Measurements from ENCODE around the gene ZNF827. TPM values are rescaled to one million over a fixed set of nuclear protein-coding genes. Genes with fewer than 3 reads are reported as not detected.

ZNF827 gene
- total and polyA plus RNA-seq, 2 of the 8 experiments (the other 6 are each of a cell fraction or from before 2014, with no cell fraction given): 25.3 to 26.2 TPM

GRCh38 chr4:145863191-145863590, 75.4 kb downstream of the ZNF827 start:
- POLR2A ChIA-PET (ENCODE audit: partially characterized antibody): no interaction called here
- peaks cover 0 to 10% (median 3%) of the 10 kb centered on the region in 4 experiments; a peak in 3 of 8 replicates for H3K36me3 ChIP-seq (ENCODE audit: control insufficient read depth in 2 of 4, insufficient read depth in 4 of 4, low read length in 3 of 4)
- TF ChIP-seq RXRA (IDR thresholded peaks at IDR 0.05; ENCODE audit: insufficient read depth, low read depth, low read length) (no peak), CBX5 (IDR thresholded peaks at IDR 0.05; ENCODE audit: low read depth, low read length) (no peak), RFX5 (IDR thresholded peaks at IDR 0.05; ENCODE audit: borderline replicate concordance, low read depth, low read length) (no peak), JUND (IDR thresholded peaks at IDR 0.05; ENCODE audit: low read length) (no peak), PHF8 (conservative IDR thresholded peaks at IDR 0.05; ENCODE audit: low read depth, low read length) (no peak), KDM4A (IDR thresholded peaks at IDR 0.05; ENCODE audit: low read depth, low read length, severe bottlenecking) (no peak), GABPA (IDR thresholded peaks at IDR 0.05; ENCODE audit: borderline replicate concordance, insufficient read depth, low read length) (no peak), SP2 (IDR thresholded peaks at IDR 0.05; ENCODE audit: low read length) (no peak), EGR1 (IDR thresholded peaks at IDR 0.05; ENCODE audit: borderline replicate concordance, low read depth, low read length) (no peak), EP300 (IDR thresholded peaks at IDR 0.05; ENCODE audit: borderline replicate concordance in 1 of 2, low read depth in 2 of 2, low read length in 2 of 2) (no peak)

More at GRCh38 chr4:145863191-145863590, 75.4 kb downstream of the ZNF827 start:
- no peak overlapping the region for H2BK20ac ChIP-seq (ENCODE audit: low read length)
- no peak overlapping the region for H2BK120ac ChIP-seq (replicated peaks; ENCODE audit: low read depth, low read length)
- no peak overlapping the region for H2AFZ ChIP-seq (ENCODE audit: low read length)
- H3K27me3 ChIP-seq (replicated peaks in 1 of 4; ENCODE audit: control insufficient read depth in 3 of 4, extremely low read depth in 1 of 4, insufficient read depth in 3 of 4, low read length in 3 of 4): no peaks in the 10 kb centered on the region
- no peaks in the 10 kb centered on the region for H3K9me3 ChIP-seq (ENCODE audit: insufficient read depth in 2 of 2, low read depth in 1 of 2, low read length in 1 of 2)
- no peak overlapping the region for H2BK5ac ChIP-seq (ENCODE audit: low read depth, low read length)
- H3K4ac ChIP-seq (replicated peaks; ENCODE audit: insufficient read length, low read depth, low read length): no peak overlapping the region
- CTCF ChIA-PET (ENCODE audit: partially characterized antibody): no interaction called here
- no peak overlapping the region for H3K14ac ChIP-seq (ENCODE audit: insufficient read length)
- WGBS, 2 experiments (ENCODE audit: extremely low coverage in 1 of 2, insufficient coverage in 1 of 2, insufficient read length in 1 of 2, insufficient replicate concordance in 2 of 2, low coverage in 1 of 2, low lambda C conversion rate in 2 of 2, missing lambda C conversion rate in 1 of 2): 87% methylated on average over 2 of the region's 2 CpGs; no CpG with 5 or more reads in 1 of the 2 experiments
- DNase-seq (ENCODE audit: low read depth in 1 of 2, low spot score in 2 of 2) (no peak), FAIRE-seq (no peak)
- no peak overlapping the region for H4K5ac ChIP-seq (ENCODE audit: insufficient read length, low read depth, low read length)
- no peak overlapping the region for H3K4me3 ChIP-seq (ENCODE audit: extremely low read depth in 1 of 4, insufficient read depth in 2 of 4, low read depth in 3 of 4, low read length in 4 of 4)
- no peak overlapping the region for H2BK15ac ChIP-seq (ENCODE audit: low read length)
- no peak overlapping the region for H4K91ac ChIP-seq (replicated peaks; ENCODE audit: insufficient read length, low read length)
- peaks cover 0 to 11% of the 10 kb centered on the region in 2 experiments; a peak in 2 of 4 replicates for H3K79me2 ChIP-seq (ENCODE audit: control insufficient read depth in 1 of 2, insufficient read depth in 2 of 2, low read length in 2 of 2)
- H2AK5ac ChIP-seq (ENCODE audit: low read depth, low read length): no peak overlapping the region
- no peaks in the 10 kb centered on the region for H4K20me1 ChIP-seq (replicated peaks in 1 of 2; ENCODE audit: control insufficient read depth in 1 of 2, insufficient read depth in 2 of 2, low read length in 2 of 2)
- H3K4me1 ChIP-seq (replicated peaks in 1 of 4; ENCODE audit: control insufficient read depth in 3 of 4, insufficient read depth in 4 of 4, low read length in 3 of 4): peaks cover 0 to 11% (median 3%) of the 10 kb centered on the region in 4 experiments; a peak in 5 of 7 replicates
- H3K27ac ChIP-seq (ENCODE audit: low read depth, low read length): no peak overlapping the region
- no peak overlapping the region for H2BK12ac ChIP-seq (ENCODE audit: low read depth, low read length)
- no peak overlapping the region for H3K9ac ChIP-seq (replicated peaks in 1 of 4; ENCODE audit: extremely low read depth in 1 of 4, low read depth in 3 of 4, low read length in 3 of 4)
- H4K8ac ChIP-seq (ENCODE audit: extremely low read depth, insufficient read depth, low read length): no peak overlapping the region
- no peak overlapping the region for H3K56ac ChIP-seq (replicated peaks; ENCODE audit: insufficient read length, low read depth, low read length)
- H3K18ac ChIP-seq (ENCODE audit: extremely low read depth, low read length): no peak overlapping the region
- no peak overlapping the region for H3K4me2 ChIP-seq (ENCODE audit: insufficient read depth in 1 of 2, low read depth in 2 of 2, low read length in 2 of 2)
- H3K79me1 ChIP-seq (ENCODE audit: low read depth, low read length): peaks cover 2% of the 10 kb centered on the region; the same call in 1 of the 2 replicates
- no peak overlapping the region for H3K23ac ChIP-seq (ENCODE audit: insufficient read length)
- H3K23me2 ChIP-seq (ENCODE audit: low read depth, low read length): no peaks in the 10 kb centered on the region

Measured in H1 (cell line).